ENCODE measurements around the gene IFIT2.

DNA sequence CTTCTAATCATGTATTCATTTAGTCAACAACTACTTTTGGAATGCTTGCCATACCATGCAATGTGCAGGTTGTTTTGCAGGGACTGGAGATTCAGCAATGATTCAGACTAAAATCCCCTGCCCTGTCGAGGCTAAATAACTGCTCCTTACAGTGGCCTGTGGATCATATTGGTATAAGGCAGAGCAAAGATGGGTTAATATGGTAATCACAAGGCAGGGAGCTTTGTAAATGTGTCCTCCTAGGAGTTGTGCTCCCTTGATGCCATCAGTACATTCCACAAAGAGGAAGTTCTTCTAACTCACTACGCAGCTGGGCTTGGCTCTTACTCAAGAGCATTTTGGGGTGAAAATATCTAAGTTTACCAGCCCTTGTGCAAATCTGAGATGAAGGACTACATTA is 614 bp upstream of the IFIT2 start:
- TF ChIP-seq CTCF (IDR thresholded peaks at IDR 0.05; ENCODE audit: poor library complexity) (no peak), EZH2 (IDR thresholded peaks at IDR 0.05; ENCODE audit: borderline replicate concordance) (no peak)
